Mesothelial cell of epicardium (in vitro differentiated cells): Measurements from ENCODE around the gene PGA5. TPM values are rescaled to one million over a fixed set of nuclear protein-coding genes. Genes with fewer than 3 reads are reported as not detected.

Experiments
- DNase-seq, 2 experiments: peaks; one replicate each; pipeline ENCODE4 v3.0.0; 2021; ENCODE audit warnings: low spot score in 2 of 2; ENCODE audit not compliant: unreplicated experiment in 2 of 2
- H3K27ac Mint-ChIP-seq: 2 replicates; pipeline ENCODE4 v1.8.0; 2021; ENCODE audit warnings: mixed read lengths
- H3K27me3 Mint-ChIP-seq: 2 replicates; pipeline ENCODE4 v1.8.0; 2021; ENCODE audit warnings: low read depth, mixed read lengths
- H3K36me3 Mint-ChIP-seq: 2 replicates; pipeline ENCODE4 v1.8.0; 2021; ENCODE audit warnings: mixed read lengths
- H3K4me1 Mint-ChIP-seq: 2 replicates; pipeline ENCODE4 v1.8.0; 2021; ENCODE audit warnings: mixed read lengths
- H3K4me3 Mint-ChIP-seq: 2 replicates; pipeline ENCODE4 v1.8.0; 2021; ENCODE audit warnings: mild to moderate bottlenecking, moderate library complexity, mixed read lengths
- H3K9me3 Mint-ChIP-seq: 2 replicates; pipeline ENCODE4 v1.8.0; 2021; ENCODE audit warnings: mixed read lengths
- CTCF ChIP-seq: fragments of 200-600 bp; sonication (generic); IDR thresholded peaks from one replicate; pipeline ENCODE4 v1.5.0; 2021; ENCODE audit warnings: antibody characterized with exemption; ENCODE audit not compliant: unreplicated experiment
- total RNA-seq: library from RNA; stranded (reverse); gene quantifications from 3 replicates; pipeline ENCODE4 v1.2.1, GENCODE V29; 2021

The PGA5 gene
- total RNA-seq, 1 donor from 2014 or later: not detected

GRCh38 chr11:61264371-61264770 lies 23.4 kb downstream of the PGA5 start:
- H3K27ac Mint-ChIP-seq: no peak overlapping the region

DNA sequence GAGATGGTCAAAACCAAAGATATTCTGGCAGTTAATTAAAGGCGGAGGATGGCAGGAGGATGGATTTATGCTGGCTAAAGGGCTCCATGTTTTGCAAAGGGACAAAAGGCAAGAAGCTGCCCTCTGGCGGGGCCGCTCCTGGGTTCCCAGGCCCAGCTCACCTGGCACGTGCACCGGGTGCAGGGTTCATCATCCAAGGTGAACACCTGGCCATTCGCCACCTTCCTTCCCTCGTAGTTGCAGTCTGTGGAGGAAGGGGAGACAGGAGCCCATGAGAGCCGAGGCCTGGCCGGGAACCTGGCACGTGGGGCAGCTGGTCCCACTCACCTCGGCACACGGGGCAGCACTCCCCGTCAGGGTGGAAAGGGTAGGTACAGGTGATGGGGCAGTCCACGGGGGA lies 23.8 kb downstream of the PGA5 start:
- no peak overlapping the region for H3K4me3 Mint-ChIP-seq
- no peaks in the 10 kb centered on the region for H3K36me3 Mint-ChIP-seq
- no peaks in the 10 kb centered on the region for H3K4me1 Mint-ChIP-seq
- no peaks in the 10 kb centered on the region for H3K27me3 Mint-ChIP-seq
- no peak for TF ChIP-seq CTCF
- DNase-seq: no peak
- H3K9me3 Mint-ChIP-seq: no peaks in the 10 kb centered on the region
- H3K27ac Mint-ChIP-seq: no peak overlapping the region

More at GRCh38 chr11:61264371-61264770, 23.4 kb downstream of the PGA5 start:
- no peaks in the 10 kb centered on the region for H3K27me3 Mint-ChIP-seq
- no peak for TF ChIP-seq CTCF
- H3K36me3 Mint-ChIP-seq: no peaks in the 10 kb centered on the region
- H3K4me1 Mint-ChIP-seq: no peaks in the 10 kb centered on the region
- H3K9me3 Mint-ChIP-seq: no peaks in the 10 kb centered on the region
- no peak overlapping the region for H3K4me3 Mint-ChIP-seq
- DNase-seq: no peak

DNA sequence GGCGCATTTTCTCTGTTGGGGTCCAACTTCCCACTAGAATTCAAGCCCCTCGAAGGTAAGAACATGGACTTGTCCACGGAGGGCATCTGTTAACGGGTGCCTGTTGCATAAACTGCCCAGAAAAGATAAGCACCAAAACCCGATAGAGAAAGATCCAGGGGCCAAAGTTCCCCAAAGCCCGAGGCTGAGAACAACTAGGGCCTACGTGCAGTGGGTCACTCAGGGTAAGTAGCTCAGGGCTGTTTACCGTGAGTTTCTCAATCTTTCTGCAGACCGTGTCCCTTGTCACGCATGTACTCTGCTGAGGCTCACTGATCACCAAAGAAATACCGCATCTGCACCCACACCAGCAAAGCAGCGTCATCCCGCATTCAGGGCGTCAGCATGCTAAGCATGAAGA lies 24.4 kb downstream of the PGA5 start:
- no peak for TF ChIP-seq CTCF
- no peaks in the 10 kb centered on the region for H3K27me3 Mint-ChIP-seq
- H3K27ac Mint-ChIP-seq: no peak overlapping the region
- no peak overlapping the region for H3K4me3 Mint-ChIP-seq
- no peaks in the 10 kb centered on the region for H3K9me3 Mint-ChIP-seq
- H3K4me1 Mint-ChIP-seq: no peaks in the 10 kb centered on the region
- DNase-seq: no peak
- no peaks in the 10 kb centered on the region for H3K36me3 Mint-ChIP-seq

DNA sequence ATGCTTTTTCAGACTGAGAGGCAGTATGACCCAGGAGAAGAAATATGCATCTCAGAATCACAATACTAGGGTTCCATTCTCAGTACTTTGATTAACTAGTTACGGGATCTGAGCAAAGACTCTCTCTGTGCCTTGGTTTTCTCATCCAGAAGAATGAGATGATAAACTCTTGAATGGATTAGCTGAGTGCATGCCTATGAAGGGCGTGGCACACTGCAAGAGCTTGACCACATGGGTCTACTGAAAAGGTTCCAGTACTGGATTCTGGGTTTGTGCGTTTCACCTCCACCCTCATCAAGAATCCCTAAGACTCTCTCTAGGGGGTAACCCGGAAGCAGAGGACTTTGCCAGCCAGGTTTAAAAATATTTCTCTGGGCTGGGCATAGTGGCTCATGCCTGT lies 25.6 kb downstream of the PGA5 start:
- H3K27ac Mint-ChIP-seq: no peak overlapping the region
- no peak for TF ChIP-seq CTCF
- no peaks in the 10 kb centered on the region for H3K27me3 Mint-ChIP-seq
- H3K4me3 Mint-ChIP-seq: no peak overlapping the region
- no peaks in the 10 kb centered on the region for H3K4me1 Mint-ChIP-seq
- H3K36me3 Mint-ChIP-seq: no peaks in the 10 kb centered on the region
- no peak for DNase-seq
- no peaks in the 10 kb centered on the region for H3K9me3 Mint-ChIP-seq

DNA sequence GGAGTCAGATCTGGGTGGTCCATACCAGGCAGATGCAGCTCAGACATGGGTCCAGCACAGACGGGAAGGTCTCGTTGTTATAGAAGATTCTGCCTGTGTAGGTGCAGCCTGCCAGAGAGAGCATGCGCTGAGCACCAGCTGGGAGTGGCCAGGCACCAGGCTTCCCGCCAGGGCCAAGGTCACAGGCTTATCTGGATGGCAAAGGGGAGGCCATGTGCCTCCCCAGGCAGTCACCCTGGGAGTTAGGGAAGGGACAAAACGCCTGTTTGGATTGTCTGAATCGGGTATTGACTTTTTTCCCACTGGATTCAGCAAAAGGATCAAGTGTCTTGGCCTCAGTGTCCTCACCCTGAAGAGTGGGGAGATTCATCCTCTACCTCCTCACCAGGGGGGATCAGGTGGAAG lies 26.5 kb downstream of the PGA5 start:
- no peak for DNase-seq
- no peak overlapping the region for H3K4me3 Mint-ChIP-seq
- no peaks in the 10 kb centered on the region for H3K27me3 Mint-ChIP-seq
- H3K4me1 Mint-ChIP-seq: no peaks in the 10 kb centered on the region
- no peaks in the 10 kb centered on the region for H3K9me3 Mint-ChIP-seq
- no peak for TF ChIP-seq CTCF
- no peak overlapping the region for H3K27ac Mint-ChIP-seq
- no peaks in the 10 kb centered on the region for H3K36me3 Mint-ChIP-seq

DNA sequence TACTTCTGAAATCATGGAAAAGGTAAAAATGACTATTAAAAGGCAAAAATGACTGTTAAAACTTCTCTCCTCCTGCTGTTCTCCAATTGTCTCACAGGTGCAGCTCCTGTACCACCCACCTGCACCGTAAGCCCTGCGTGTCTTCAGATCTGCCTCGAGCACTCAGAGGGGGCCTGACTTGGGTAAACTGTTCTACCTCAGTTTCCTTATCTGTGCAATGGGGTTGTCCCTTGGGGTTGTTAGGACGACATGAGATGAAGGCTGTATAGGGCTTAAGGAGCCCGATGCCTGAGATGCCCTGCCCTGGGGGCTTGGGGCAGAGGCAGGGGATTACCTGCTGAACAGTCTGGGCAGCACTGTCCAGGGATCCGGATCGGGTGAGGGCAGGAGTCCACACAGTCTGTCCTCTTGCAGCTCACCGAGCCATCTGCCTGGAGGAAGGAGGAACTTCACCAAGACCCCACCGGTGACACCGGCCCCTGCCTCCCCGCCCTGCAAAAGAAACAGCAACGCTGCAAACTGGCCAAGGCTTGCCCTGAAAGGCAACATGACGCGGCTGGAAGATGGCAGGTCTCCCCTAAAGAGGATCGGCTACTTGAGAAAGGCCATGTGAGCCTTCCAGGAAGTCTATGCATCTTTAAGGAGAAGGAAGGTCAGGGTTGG lies 27.7 kb downstream of the PGA5 start:
- DNase-seq: no peak
- no peaks in the 10 kb centered on the region for H3K4me1 Mint-ChIP-seq
- TF ChIP-seq CTCF: no peak
- no peaks in the 10 kb centered on the region for H3K9me3 Mint-ChIP-seq
- no peaks in the 10 kb centered on the region for H3K36me3 Mint-ChIP-seq
- H3K27me3 Mint-ChIP-seq: no peaks in the 10 kb centered on the region
- no peak overlapping the region for H3K4me3 Mint-ChIP-seq
- no peak overlapping the region for H3K27ac Mint-ChIP-seq
